A549 (cell line): ENCODE measurements around the gene ADAM12. TPM values are rescaled to one million over a fixed set of nuclear protein-coding genes. Genes with fewer than 3 reads are reported as not detected.
A peak's percentile ranks its signal among the peaks of the same experiment; 100 is the strongest.

Experiments
- ATAC-seq, 2 experiments: fragments of 200-7000 bp in 1 of 2; fragments of >200 bp in 1 of 2; cut with Nextera tagmentation in 1 of 2; cut with Tn5 transposase in 1 of 2; 3 replicates each; pipeline versions ENCODE4 v1.8.0 to v1.9.1; 2018 to 2020; ENCODE audit warnings: mild to moderate bottlenecking in 1 of 2, moderate library complexity in 1 of 2
- CTCF ChIA-PET: fragments of 300-600 bp; sonication (Branson Sonifier 250); formaldehyde crosslinking; extraction: SDS; loops from one replicate; lab custom pipeline; 2021; ENCODE audit warnings: antibody characterized with exemption, inconsistent platforms; lab: Yijun Ruan, JAX
- POLR2A ChIA-PET: fragments of 350-600 bp; formaldehyde crosslinking; extraction: SDS; loops from one replicate; lab custom pipeline; 2021; ENCODE audit warnings: antibody characterized with exemption, inconsistent platforms; lab: Yijun Ruan, JAX
- DNase-seq, 2 experiments: peaks; one replicate each; pipeline versions ENCODE4 v3.0.0 to v3.0.0-alpha.2; 2011 to 2016; ENCODE audit warnings: low read depth in 1 of 2, low spot score in 1 of 2
- FAIRE-seq: peaks from 2 replicates; lab custom pipeline; 2011; peaks lifted over from hg19 to GRCh38; lab: Jason Lieb, UNC
- H3K27ac ChIP-seq, 2 experiments: fragments of >200 bp; sonication (Bioruptor Twin); formaldehyde crosslinking; 3 replicates each; pipeline ENCODE4 v1.5.1; 2016 to 2017
- H3K4me1 ChIP-seq: fragments of >200 bp; sonication (Bioruptor Twin); formaldehyde crosslinking; 3 replicates; pipeline ENCODE4 v1.6.1; 2016
- H3K4me2 ChIP-seq: fragments of >200 bp; sonication (Bioruptor Twin); formaldehyde crosslinking; 3 replicates; pipeline ENCODE4 v1.6.1; 2016
- H3K4me3 ChIP-seq: fragments of >200 bp; sonication (Bioruptor Twin); formaldehyde crosslinking; 3 replicates; pipeline ENCODE4 v1.5.1; 2016
- H3K9me3 ChIP-seq: fragments of >200 bp; sonication (Bioruptor Twin); formaldehyde crosslinking; 3 replicates; pipeline ENCODE4 v1.6.1; 2016
- ATOH8 ChIP-seq: fragments of 250-450 bp; sonication (Bioruptor Pico); IDR thresholded peaks from 2 replicates; pipeline ENCODE4 v1.5.0; 2020; ENCODE audit warnings: low read depth, mild to moderate bottlenecking, moderate library complexity
- BCL3 ChIP-seq: fragments of >200 bp; sonication (Bioruptor Twin); formaldehyde crosslinking; IDR thresholded peaks from 3 replicates; pipeline ENCODE4 v1.6.1; 2016
- CBX8 ChIP-seq: fragments of 200-600 bp; sonication (generic); IDR thresholded peaks from 2 replicates; pipeline ENCODE4 v1.6.1; 2016
- CHD4 ChIP-seq: fragments of 200-600 bp; sonication (generic); IDR thresholded peaks from 2 replicates; pipeline ENCODE4 v1.6.1; 2016; ENCODE audit warnings: antibody characterized with exemption, mild to moderate bottlenecking, borderline replicate concordance
- CTCF ChIP-seq: fragments of >200 bp; sonication (Bioruptor Twin); formaldehyde crosslinking; IDR thresholded peaks from 3 replicates; pipeline ENCODE4 v1.5.1; 2016
- ESRRA ChIP-seq: fragments of 150-350 bp; IDR thresholded peaks from 2 replicates; pipeline ENCODE4 v1.6.1; 2014; ENCODE audit warnings: mild to moderate bottlenecking, low read length, borderline replicate concordance
- FOSB ChIP-seq: fragments of 250-450 bp; sonication (Bioruptor Pico); IDR thresholded peaks from 2 replicates; pipeline ENCODE4 v1.5.0; 2020; ENCODE audit warnings: mild to moderate bottlenecking, moderate library complexity
- FOXS1 ChIP-seq: fragments of 250-450 bp; sonication (Bioruptor Pico); IDR thresholded peaks from 2 replicates; pipeline ENCODE4 v1.5.0; 2020; ENCODE audit warnings: mild to moderate bottlenecking, moderate library complexity
- GATA3 ChIP-seq: IDR thresholded peaks from 2 replicates; pipeline ENCODE4 v1.6.1; 2012; ENCODE audit warnings: borderline replicate concordance
- HDAC2 ChIP-seq: fragments of 200-600 bp; sonication (generic); IDR thresholded peaks from 2 replicates; pipeline ENCODE4 v1.6.1; 2016
- HOXA7 ChIP-seq: fragments of 250-450 bp; sonication (Bioruptor Pico); IDR thresholded peaks from 2 replicates; pipeline ENCODE4 v1.5.0; 2020; ENCODE audit warnings: mild to moderate bottlenecking, moderate library complexity
- HOXB5 ChIP-seq: fragments of 250-450 bp; sonication (Bioruptor Pico); IDR thresholded peaks from 2 replicates; pipeline ENCODE4 v1.5.0; 2020; ENCODE audit warnings: mild to moderate bottlenecking, moderate library complexity
- JUN ChIP-seq, 2 experiments: fragments of >200 bp; sonication (Bioruptor Twin); formaldehyde crosslinking; IDR thresholded peaks; 2 replicates in 1 of 2; 3 replicates in 1 of 2; pipeline ENCODE4 v1.6.1; 2016 to 2017
- JUNB ChIP-seq: fragments of >200 bp; sonication (Bioruptor Twin); formaldehyde crosslinking; IDR thresholded peaks from 2 replicates; pipeline ENCODE4 v1.6.1; 2016
- KDM1A ChIP-seq: fragments of 200-600 bp; sonication (generic); IDR thresholded peaks from 2 replicates; pipeline ENCODE4 v1.6.1; 2016; ENCODE audit warnings: low read depth, mild to moderate bottlenecking
- NFE2L2 ChIP-seq: fragments of 150-350 bp; conservative IDR thresholded peaks from 2 replicates; pipeline ENCODE4 v1.6.1; 2014; ENCODE audit warnings: low read length
- NR3C1 ChIP-seq: fragments of >200 bp; sonication (Bioruptor Twin); formaldehyde crosslinking; IDR thresholded peaks from 3 replicates; pipeline ENCODE4 v1.6.1; 2017
- PHF8 ChIP-seq: fragments of 200-600 bp; sonication (generic); IDR thresholded peaks from 2 replicates; pipeline ENCODE4 v1.6.1; 2016; ENCODE audit warnings: low read depth, mild to moderate bottlenecking, antibody characterized with exemption, moderate library complexity, borderline replicate concordance
- POLR2AphosphoS2 ChIP-seq: conservative IDR thresholded peaks from 2 replicates; pipeline ENCODE4 v1.6.1; 2012; ENCODE audit warnings: low read length, improper control_type of control experiment, inconsistent platforms
- REST ChIP-seq: fragments of 200-600 bp; sonication (generic); IDR thresholded peaks from 2 replicates; pipeline ENCODE4 v1.6.1; 2016; ENCODE audit warnings: antibody characterized with exemption, mild to moderate bottlenecking, moderate library complexity
- RFX5 ChIP-seq: fragments of 450-650 bp; IDR thresholded peaks from 2 replicates; pipeline ENCODE4 v1.7.1; 2014; ENCODE audit warnings: antibody characterized with exemption, mild to moderate bottlenecking, moderate library complexity
- RNF2 ChIP-seq: fragments of 200-600 bp; sonication (generic); IDR thresholded peaks from 2 replicates; pipeline ENCODE4 v1.6.1; 2016; ENCODE audit warnings: low read depth, mild to moderate bottlenecking, antibody characterized with exemption, moderate library complexity, borderline replicate concordance
- ZC3H11A ChIP-seq: fragments of 450-650 bp; IDR thresholded peaks from 2 replicates; pipeline ENCODE4 v1.6.1; 2014; ENCODE audit warnings: antibody characterized with exemption, mild to moderate bottlenecking
- ZNF302 ChIP-seq: fragments of 250-450 bp; sonication (Bioruptor Pico); IDR thresholded peaks from 2 replicates; pipeline ENCODE4 v1.9.0; 2021; ENCODE audit warnings: inconsistent platforms, mild to moderate bottlenecking, moderate library complexity
- ZSCAN20 ChIP-seq: fragments of 250-450 bp; sonication (Bioruptor Pico); IDR thresholded peaks from 2 replicates; pipeline ENCODE4 v1.8.0; 2022; ENCODE audit warnings: mild to moderate bottlenecking, moderate library complexity
- WGBS: methylation state at CpG from one replicate; pipeline ENCODE4 v1.1.6; 2017; ENCODE audit errors: missing lambda C conversion rate; 5-methylcytosine and 5-hydroxymethylcytosine counted together
- polyA plus RNA-seq, 4 experiments: library from polyadenylated mRNA; depleted of rRNA in 3 of 4; stranded (reverse); fragments of >200 nt; fragmentation: RNase III in 1 of 4; extraction: RNeasy Plus Mini Kit Qiagen cat#74134 plus additional on column Dnase treatment in 1 of 4; gene quantifications; 2 replicates in 3 of 4; 3 replicates in 1 of 4; pipeline ENCODE4 v1.2.3, GENCODE V29; 2011 to 2017

The ADAM12 gene
- polyA plus RNA-seq, 2 of the 4 experiments (the other 2 are of a cell fraction), result 1.6 to 4.8 TPM

GRCh38 chr10:126342680-126343079 is 45.6 kb downstream of the ADAM12 start:
- TF ChIP-seq HOXB5 (CRISPR knock-in tag) (no peak), BCL3 (no peak), PHF8 (no peak), ZC3H11A (no peak)
- ATAC-seq, result no peak

GRCh38 chr10:126341491-126341890 is 46.8 kb downstream of the ADAM12 start:
- Histone ChIP-seq H3K4me2 (no peak overlapping the region), H3K9me3 (0 out of 3 replicates have a peak, but pooled peaks cover 2% of the 10 kb centered on the region), H3K4me1 (peaks cover 6% of the 10 kb centered on the region), H3K27ac (no peak overlapping the region), H3K4me3 (no peak overlapping the region)
- no peak for ATAC-seq
- 14% methylated on average over 2 of the region's 2 CpGs for WGBS
- ChIA-PET CTCF (no interaction called here), POLR2A (no interaction called here)
- no peak for FAIRE-seq
- DNase-seq, result no peak
- no peak for TF ChIP-seq ZNF302 (CRISPR knock-in tag)
- no peak for TF ChIP-seq RFX5
- TF ChIP-seq HDAC2, result no peak
- TF ChIP-seq JUNB, result no peak
- TF ChIP-seq HOXB5 (CRISPR knock-in tag), result no peak
- TF ChIP-seq ESRRA, result no peak
- TF ChIP-seq CHD4, result no peak
- no peak for TF ChIP-seq GATA3
- no peak for TF ChIP-seq CBX8
- no peak for TF ChIP-seq RNF2
- no peak for TF ChIP-seq ZC3H11A
- no peak for TF ChIP-seq ATOH8 (CRISPR knock-in tag)
- TF ChIP-seq NFE2L2, result no peak
- TF ChIP-seq NR3C1, result no peak
- no peak for TF ChIP-seq ZSCAN20
- no peak for TF ChIP-seq HOXA7 (CRISPR knock-in tag)

More at GRCh38 chr10:126342680-126343079, 45.6 kb downstream of the ADAM12 start:
- CTCF ChIA-PET, result no interaction called here
- Histone ChIP-seq H3K4me1 (no peaks in the 10 kb centered on the region), H3K4me3 (no peak overlapping the region), H3K9me3 (0 out of 3 replicates have a peak, but pooled peaks cover 2% of the 10 kb centered on the region), H3K27ac (no peak overlapping the region), H3K4me2 (no peak overlapping the region)
- POLR2A ChIA-PET, result no interaction called here
- FAIRE-seq, result no peak
- 61% methylated on average over 5 of the region's 5 CpGs for WGBS
- DNase-seq, result no peak

- Histone ChIP-seq H3K4me1 (peaks cover 6% of the 10 kb centered on the region), H3K4me3 (no peak overlapping the region), H3K27ac (no peak overlapping the region), H3K9me3 (no peaks in the 10 kb centered on the region), H3K4me2 (0 out of 3 replicates have a peak overlapping the region, but pooled peaks have one; percentile 21)
- DNase-seq (no peak), ATAC-seq (no peak), FAIRE-seq (no peak)
- ChIA-PET POLR2A (no interaction called here), CTCF (interaction anchor here (1.6 kb wide), 1 partner anchor 299 kb away, joined by 3 read pairs; no protein-coding TSS in a partner anchor)
- WGBS, result 56% methylated on average over 1 of the region's 1 CpG
- TF ChIP-seq NR3C1, result no peak
- TF ChIP-seq FOSB (CRISPR knock-in tag), result no peak
- no peak for TF ChIP-seq BCL3
- no peak for TF ChIP-seq KDM1A
- no peak for TF ChIP-seq CTCF
- TF ChIP-seq POLR2AphosphoS2, result no peak
- TF ChIP-seq JUN (IDR thresholded peaks at IDR 0.05), result no peak
- no peak for TF ChIP-seq FOXS1
- TF ChIP-seq REST, result no peak
Observed at GRCh38 chr10:126337251-126337810, 50.9 kb downstream of the ADAM12 start.
